ENCODE results near the gene GATAD2A.
"Not testable (repeated sequence)": the region's sequence is repeated elsewhere in the genome, so short reads cannot be mapped to it uniquely, and the experiment has no call there.

The GATAD2A gene

DNA sequence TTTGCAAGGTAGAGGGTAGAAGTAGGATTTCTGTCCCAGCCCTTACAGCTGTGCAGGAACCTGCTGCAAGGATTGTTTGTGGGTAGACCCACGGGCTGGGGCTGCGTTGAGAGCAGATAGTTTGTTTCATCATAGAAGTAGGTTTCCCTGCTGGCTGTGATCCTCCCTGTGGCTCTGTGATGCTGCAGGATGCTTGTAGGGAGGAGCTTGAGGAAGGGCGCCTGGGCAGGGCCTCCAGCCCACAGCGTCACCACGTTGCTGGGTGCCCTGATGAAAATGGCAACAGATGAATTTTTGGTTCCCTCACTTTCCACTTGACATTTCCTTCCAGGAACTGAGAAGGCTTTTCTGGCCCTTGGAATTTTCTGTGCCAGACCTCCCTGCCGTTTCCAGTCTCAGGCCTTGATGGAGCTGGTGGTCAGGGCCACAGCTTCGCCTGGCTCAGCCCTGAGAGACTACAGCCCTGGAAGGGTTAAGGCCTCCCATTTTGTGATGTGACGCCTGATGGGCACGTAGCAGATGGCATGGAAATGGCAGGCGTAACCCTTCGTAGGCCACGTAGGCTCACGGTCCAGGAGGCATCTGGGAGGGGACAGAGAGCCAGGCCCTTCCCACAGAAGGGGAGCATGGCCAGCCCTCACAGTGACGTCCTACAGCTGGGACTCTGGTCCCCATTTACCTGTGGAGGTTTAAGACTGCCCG is 42.2 kb downstream of the GATAD2A start:
- DNase-seq, result no peak

DNA sequence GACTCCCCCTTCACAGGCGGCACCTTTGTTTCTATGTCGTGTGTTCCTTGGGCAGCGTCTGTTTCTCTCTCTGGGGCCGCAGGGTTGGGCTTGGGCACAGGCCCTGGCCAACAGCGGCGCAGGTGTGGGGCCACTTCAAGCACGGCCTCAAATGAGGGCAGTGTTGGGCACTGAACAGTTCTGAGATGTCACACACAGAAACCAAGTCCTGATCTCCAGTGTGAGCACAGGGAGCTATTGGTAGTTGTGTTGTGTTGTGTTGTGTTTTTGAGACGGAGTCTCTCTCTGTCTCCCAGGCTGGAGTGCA is 42.7 kb downstream of the GATAD2A start:
- no peak for DNase-seq

DNA sequence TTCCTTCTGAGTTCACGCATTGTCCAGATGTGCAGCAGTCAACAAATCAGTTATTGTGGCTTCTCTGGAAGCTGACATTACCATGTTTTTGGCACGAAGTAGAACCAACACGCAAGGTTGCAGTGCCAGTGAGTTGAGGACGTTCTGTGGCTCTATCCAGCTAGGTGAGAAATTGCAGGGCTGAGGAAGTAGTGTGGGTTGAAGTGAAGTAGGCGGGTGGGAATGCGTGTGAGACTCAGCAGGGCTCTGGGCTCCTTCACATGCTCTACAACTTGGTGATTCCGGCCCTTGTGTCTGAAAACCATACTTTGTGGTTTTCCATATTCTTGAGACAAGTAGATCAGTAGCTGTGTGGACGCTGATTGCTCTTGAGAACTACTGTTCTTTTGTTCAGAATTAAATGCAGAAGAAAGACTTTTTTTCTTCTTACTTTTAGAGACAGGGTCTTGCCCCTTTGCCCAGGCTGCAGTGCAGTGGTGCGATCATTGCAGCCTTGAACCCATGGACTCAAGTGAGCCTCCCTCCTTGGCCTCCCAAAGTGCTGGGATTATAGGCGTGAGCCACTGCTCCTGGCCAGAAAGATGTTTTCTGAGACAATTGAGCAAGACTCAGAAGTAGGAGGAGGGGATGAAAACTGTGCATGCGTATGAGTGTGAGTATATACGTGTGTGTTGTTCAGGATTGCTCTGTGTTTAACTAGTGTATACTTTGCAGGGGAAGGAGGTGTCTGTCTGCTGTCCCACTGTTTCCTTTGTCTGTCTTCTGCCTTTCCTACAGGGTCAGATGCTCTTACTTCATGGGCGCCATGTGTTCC is 46.2 kb downstream of the GATAD2A start:
- no peak for DNase-seq

DNA sequence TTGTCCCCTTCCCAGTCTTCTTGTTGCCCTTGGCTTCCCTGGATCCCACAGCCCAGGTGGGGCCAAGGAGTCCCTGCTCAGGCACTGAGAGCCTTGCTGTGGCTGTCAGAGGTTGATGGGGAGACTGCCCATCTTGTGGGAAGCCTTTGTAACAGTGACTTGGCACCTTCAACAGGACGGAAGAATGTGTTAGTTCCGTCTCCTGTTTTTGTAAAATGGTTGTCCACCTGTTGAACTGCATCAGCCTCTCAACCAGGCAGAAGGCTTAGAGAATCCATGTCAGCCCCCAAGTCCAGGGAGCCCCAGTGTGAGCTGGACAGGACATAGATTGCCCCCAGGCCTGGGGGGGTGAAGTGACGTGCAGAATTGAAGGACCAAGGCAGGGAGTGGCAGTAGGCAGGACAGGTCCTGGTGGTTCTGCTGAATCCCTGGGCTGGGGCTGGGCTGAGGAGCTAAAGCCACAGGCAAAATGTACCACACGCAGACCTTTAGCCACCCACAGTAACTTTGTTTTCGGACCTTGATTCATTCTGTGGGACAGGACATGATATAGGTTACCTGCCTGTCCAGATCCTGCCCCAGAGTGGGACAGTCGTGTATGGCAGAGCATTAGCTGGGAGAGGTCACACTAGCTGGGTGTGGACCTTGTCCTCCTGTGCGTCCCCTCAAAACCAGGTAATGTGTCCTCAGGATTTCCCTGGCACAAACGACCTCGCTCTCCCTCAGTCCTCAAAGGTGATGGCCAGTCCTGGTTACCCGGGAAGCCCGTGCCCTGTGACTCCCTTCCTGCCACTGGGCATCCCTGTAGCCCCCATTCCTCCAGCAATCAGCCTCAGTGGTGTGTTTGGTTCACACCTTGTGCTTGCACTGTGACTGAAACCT is 47.0 kb downstream of the GATAD2A start:
- DNase-seq, result no peak

DNA sequence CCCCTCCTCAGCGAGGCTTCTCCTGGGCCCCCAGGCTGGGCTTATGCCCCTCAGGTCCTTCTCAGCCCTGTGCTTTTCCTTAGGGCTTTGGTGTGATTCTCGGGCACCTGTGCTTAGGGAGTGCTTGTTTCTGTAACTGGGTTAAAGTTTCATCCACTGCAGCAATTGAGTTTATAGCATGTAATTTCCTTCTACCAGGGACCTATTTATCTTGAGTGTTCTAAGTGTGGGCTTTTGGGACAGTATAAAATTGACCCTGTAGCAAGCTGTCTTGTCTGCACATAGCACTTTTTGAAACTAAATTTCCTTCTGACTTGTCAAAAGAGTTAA is 47.6 kb downstream of the GATAD2A start:
- DNase-seq, result no peak

DNA sequence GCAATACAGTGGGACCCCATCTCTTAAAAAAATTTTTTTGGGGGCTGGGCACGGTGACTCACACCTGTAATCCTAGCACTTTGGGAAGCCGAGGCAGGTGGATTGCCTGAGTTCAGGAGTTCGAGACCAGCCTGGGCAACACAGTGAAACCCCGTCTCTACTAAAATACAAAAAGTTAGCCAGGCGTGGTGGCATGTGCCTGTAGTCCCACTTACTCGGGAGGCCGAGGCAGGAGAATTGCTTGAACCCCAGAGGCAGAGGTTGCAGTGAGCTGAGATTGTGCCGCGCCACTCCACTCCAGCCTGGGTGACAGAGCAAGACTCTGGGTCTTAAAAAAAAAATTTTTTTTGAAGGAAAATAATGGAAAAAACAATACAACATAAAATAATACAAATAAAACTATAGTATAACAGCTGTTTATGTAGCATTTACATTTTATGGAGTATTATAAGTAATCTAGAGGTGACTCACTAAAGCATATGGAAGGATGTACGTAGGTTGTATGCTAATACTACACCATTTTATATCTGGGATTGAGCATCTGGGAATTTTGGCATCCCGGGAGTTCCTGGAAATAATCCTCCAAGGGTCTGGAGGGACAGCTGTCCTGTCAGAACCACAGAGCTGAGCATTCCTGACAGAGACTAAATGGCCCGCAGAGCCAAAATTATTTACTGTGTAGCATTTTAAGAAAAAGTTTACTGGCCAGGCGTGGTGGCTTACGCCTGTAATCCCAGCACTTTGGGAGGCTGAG is 49.9 kb downstream of the GATAD2A start:
- not testable (repeated sequence) for DNase-seq

DNA sequence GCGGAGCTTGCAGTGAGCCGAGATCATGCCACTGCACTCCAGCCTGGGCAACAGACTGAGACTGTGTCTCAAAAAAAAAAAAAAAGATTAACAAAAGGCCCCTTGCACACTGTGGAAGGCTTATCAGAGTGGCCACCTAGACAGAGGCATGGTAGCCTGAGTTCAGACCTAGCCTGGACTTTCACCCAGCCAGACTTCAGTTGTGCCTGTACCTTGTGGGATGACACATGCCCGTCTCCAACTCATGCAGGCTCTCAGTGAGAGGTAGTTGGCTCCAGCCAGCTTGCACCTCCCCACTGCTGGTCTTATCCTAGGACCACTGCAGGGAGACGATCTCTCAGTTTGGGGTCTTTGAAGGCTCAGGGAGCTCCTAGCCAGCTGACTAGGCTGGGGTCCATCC is 52.2 kb downstream of the GATAD2A start:
- no peak for DNase-seq

DNA sequence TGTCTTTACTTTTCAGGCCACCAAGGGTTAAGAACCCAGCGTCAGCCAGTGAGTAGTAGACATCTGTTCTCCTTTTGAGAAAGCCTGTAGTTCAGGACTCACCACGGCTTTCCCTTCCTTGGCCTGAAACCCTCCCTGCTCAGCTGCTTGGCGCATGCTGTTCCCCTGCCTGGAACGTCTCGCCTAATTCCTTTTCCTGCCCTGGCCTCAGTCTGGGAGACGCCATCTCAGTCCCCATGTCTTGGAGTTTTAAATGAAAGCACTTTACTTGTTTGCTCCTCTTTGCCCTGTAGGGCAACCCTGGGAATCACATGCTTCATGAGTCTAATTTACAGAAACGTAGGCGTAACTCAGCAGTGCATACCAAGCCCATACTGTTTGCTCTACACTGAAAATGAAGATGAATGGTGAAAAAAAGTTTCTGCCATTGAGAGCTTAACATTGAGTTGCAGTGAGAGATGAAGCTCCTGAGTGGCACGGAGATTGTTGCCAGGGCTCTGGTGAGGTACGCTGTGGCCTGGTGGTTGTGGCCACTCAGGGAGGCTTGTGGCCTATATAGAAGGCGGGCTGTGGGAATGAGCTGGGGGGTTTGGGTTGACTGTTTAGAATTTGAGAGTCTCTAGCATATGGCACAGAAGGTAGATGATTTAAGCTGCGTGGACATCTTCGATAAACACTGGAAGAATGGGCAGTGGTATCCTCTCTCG is 52.8 kb downstream of the GATAD2A start:
- DNase-seq, result no peak

DNA sequence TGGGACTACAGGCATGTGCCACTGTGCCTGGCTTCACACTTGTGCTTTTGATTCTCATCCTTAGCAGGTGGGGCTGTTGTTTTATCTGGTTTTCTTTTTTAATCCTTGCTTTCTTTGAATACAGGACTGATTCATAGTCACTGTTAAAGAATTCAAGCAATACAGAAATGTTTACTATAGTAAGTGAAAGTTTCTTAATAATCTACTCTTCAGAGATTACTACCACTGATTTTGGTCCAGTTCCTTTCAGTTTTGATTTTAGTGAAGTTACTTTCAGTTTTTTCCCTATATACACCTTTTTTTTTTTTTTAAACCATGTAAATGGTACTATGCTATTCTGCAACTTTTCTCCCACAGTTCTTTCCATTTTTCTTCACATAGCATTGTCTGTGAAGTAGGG is 53.6 kb downstream of the GATAD2A start:
- no peak for DNase-seq

DNA sequence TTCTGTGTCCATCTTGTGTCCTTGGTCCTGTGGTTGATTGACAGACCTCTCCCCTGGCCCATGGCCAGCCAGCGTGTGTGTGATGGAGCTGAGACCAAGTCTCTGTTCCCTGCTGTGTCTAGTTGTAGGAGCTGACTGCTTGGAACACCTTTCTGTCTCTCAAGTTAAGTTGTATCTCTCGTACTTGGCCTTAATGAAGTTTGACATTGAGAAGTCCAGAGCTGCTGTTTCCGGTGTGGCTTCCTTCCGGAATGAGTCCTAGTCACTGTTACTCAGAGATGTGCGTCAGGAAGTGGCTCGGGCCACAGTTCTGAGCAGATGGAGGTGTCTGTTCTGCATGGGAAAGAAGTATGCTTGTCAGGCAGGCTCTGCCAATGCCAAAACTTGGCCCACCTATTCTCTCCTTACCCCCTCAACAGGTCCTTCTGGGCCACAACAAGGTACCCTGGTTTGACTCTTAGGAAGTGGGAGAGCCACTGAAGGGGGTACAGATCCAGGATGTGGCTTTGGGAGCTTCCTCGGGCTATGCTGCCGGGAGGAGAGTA is 54.3 kb downstream of the GATAD2A start:
- no peak for DNase-seq

DNA sequence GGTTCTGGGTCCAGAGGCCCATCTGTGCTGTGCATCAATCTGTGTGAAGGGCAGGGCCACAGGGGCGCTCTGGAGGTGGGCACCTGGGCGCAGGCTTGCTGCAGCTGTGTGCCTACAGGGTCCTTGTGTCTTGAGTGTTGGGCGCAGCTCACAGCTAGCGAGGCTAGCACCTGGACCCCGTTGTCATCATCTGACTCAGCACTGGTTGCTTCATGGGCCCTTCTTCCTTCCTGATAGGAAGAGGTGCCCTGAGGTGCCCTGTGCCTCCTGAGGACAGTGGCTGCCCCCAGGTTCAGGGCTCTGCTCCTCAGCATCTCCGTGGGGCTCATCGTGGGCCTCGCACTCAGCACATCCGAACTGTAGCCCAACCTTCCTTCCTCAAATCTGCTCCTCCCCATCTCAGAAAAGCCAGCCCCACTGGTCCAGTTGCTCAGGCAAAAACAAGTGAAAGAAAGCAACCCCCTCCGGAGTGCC is 54.8 kb downstream of the GATAD2A start:
- no peak for DNase-seq

DNA sequence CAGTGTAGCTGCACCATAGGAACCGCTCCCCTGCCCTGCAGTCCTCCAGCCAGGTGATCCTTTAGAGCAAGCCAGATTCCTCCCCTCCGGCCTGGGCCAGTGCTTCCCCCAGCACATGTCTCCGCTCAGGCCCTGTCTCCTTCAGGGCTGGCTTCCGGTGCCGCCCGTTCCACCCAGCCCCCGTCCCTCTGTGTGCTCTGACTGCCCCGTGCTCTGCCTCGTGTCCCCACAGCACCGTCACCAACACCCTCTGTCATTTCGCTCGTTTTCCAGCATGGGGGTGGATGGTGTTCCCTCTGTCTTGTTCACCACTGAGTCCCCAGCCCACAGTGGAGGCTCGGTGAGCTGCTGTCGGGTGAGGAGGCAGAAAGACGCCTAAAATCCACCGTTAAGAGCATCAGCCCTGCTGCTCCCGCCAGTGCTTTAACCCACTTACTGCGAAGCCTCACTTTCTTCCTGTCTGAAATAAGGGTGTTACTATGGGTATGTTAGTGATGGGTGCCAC is 55.3 kb downstream of the GATAD2A start:
- DNase-seq, result peak; percentile 74

DNA sequence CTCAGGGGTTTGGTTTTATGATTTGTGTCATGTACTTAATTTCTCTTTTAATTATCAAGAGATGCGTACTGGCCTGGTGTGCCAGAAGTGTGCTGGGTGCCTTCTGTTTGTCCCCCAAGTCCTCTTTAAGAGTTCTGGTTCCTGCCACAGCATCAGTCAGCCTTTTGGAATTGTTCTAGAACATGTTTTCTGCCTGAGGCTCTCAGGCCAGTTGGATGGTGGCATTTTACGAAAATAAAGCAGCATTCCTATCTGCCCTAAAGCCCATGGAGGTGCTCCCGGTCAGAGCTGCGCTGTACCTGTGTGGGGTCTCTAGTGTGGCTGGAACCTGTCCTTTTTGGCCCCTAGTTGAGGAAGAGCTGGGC is 55.8 kb downstream of the GATAD2A start:
- DNase-seq, result no peak

DNA sequence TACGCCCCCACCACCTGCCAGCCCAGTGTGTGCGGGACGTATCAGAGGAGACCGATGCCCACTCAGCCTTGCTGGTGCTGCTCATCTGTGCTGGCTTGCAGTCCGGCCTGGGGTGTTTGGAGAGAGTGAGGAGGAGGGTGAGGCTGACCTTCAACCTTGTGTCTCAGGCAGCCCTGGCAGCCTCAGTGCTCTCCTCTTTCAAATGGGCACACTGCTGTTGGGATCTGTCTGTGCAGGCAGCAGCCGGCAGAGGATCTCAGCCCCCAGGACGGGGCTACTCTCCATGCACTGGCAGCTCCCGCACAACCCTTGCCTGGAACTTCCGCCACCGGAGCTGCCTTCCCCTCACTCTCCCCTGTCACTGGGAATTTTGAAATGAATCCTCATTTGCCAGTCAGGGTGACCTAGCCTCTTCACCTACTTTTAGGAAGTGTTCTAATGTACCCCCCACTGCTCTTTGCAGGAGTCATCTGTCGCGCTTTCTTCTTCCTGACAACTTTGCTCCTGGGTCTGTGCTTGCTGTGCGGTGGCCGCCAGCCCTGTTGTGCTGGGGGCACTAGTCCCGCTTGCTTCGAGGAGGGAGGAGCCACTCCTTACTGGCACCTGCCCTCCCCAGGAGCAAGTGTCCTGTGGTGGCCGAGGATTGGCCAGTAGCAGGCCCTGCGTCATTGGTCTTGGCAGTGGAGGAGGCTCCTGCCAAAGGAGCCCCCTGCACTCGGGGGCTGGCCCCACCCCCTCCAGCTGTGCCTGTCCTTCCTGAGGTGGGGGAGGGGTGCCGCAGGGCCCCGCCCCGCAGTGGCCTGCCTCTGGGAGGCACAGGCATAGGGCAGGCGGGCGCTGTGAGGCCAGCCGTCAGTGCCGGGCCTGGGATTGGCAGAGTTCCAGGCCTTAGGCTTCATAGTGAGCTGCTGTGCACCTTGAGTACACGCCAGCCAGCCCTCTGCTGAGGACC is 56.5 kb downstream of the GATAD2A start:
- DNase-seq, result peak; percentile 95

DNA sequence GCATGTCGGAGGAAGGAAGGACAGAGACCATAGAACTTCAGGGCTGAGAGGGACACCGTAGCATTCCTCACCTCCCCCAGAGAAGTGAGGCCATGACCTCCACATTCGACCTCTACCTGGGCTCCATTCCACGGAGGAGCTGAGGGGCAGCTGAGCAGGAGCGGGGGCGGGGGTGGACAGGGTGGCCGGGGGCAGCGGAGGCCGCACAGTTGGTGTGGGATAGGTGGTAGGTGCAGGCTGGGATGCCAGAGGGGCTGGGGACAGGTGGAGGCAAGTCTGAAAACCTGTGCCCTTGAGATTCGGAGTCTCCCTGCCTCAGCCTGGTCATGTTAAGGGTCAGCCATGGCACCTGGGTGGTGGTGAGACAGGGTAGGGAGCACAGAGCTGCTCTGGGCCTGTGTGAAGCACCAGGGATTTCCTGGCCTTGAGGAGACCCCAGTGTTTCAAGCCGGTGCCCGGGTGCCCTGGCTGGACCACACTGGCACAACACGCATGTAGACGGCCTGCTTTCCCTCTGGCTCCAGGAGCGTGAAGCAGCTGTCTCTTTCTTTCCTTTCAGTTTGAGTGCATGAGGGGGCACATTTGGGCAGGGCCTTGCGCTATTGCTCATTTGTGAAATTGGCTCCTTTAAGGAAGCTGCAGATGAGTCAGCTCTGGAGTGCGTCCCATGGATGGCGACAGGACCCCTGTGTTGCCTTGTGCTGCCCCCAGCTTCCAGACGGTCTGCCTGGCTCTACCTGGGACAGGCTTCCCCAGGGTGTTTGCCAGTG is 58.1 kb downstream of the GATAD2A start:
- DNase-seq, result peak; percentile 74

DNA sequence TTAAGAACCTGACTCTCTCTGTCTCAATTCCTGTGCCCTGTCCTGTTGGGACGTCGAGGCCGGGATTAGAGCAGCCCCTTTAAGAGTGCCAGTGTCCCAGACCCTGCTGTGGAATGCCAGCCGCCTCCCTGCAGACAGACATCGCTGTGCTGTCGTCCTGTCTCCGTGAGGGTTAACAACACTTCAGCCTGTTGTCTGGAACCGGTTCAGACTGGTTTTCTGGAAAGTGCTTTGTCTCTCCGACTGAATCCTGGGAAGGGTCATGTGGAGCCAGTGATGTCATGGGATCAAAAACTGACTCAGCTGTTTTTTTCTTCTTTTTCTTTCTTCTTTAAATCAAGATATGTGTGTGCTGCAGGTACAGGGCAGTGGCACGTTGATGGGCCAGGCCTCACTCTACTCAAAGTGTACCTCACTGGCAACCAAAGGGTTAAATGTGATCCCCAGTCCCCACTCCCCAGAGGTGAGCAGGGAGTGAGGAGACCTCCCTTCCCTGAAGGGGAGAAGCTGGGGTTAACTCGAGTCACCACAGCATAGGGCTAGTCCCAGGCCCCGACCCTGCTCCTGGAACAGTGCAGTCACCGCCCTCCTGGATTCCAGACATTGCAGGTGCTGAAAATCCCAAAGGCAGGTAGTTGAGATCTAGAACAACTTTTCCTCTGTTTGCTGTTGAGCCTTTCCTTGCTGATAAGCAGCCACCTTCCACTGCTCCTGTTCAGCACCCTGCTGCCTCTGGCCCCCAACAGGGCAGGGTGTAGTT is 59.0 kb downstream of the GATAD2A start:
- DNase-seq, result peak; percentile 94

DNA sequence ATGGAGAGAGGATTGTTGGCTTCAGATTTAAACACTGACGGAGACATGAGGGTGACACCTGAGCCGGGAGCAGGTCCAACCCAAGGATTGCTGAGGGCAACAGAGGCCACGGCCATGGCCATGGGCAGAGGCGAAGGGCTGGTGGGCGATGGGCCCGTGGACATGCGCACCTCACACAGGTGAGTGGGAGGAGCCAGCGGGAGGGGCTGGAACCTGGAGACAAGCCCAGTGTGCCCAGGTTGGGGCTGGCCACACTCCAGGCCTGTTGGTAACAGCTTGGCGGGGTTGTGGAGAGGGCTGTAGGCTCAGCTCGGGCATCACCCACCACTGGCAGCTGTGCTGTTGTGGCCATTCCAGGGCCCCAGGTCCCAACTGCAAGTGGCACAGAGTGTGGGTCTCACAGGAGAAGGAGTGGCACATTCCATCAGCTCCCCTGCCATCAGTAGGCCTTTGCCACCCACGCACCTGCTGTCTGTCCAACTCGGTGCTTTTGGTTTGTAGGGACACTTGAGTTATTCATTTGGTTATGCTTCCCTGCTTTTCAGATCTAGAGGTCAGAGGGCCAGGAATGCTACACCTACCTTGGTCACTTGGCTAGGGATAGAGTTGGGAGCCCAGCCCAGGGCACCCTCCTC is 60.1 kb downstream of the GATAD2A start:
- no peak for DNase-seq

DNA sequence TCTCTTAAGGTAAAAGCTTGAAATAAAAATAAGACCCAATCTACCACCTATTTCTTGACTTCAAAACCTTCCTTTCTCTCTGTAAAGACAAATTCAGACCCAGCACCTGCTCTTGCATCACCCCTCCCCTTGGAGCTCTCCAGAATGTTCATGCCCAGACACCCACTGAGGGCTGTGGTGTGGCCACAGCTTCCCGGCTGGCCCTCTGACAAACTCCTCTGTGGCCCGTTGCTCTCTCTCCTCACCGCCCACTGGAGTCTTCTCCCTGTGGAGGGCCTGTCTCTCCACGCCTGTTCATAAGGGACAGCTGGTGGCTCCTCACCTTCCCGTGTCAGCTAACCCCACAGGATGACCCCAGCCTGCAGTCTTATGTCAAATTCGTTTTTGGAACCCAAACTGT is 60.7 kb downstream of the GATAD2A start:
- DNase-seq, result no peak
